Rectal smooth muscle tissue (tissue), 1 donor: Measurements from ENCODE around the gene SEL1L2.
A peak's percentile ranks its signal among the peaks of the same experiment; 100 is the strongest.

Experiments used
- H3K27ac ChIP-seq: one replicate; pipeline ENCODE4 v1.7.0; 2013; ENCODE audit warnings: low read depth, low read length, inconsistent platforms
- H3K27me3 ChIP-seq: one replicate; pipeline ENCODE4 v1.7.0; 2013; ENCODE audit warnings: low read length; ENCODE audit not compliant: control insufficient read depth, insufficient read depth
- H3K36me3 ChIP-seq: one replicate; pipeline ENCODE4 v1.7.0; 2013; ENCODE audit warnings: low read length; ENCODE audit not compliant: control insufficient read depth, insufficient read depth
- H3K4me1 ChIP-seq: one replicate; pipeline ENCODE4 v1.7.0; 2013; ENCODE audit warnings: low read length; ENCODE audit not compliant: control insufficient read depth, insufficient read depth
- H3K4me3 ChIP-seq: one replicate; pipeline ENCODE4 v1.7.0; 2013; ENCODE audit warnings: low read length
- H3K9ac ChIP-seq: one replicate; pipeline ENCODE4 v1.7.0; 2013; ENCODE audit warnings: low read length

SEL1L2 gene

GRCh38 chr20:13877793-13878192 is 112.6 kb downstream of the SEL1L2 start:
- H3K4me1 ChIP-seq, result peaks cover 29% of the 10 kb centered on the region
- no peaks in the 10 kb centered on the region for H3K36me3 ChIP-seq
- H3K27me3 ChIP-seq, result no peaks in the 10 kb centered on the region
- peak overlapping the region; percentile 29 for H3K27ac ChIP-seq
- H3K9ac ChIP-seq, result no peak overlapping the region
- H3K4me3 ChIP-seq, result no peak overlapping the region

- no peaks in the 10 kb centered on the region for H3K27me3 ChIP-seq
- no peak overlapping the region for H3K9ac ChIP-seq
- H3K4me1 ChIP-seq, result peaks cover 29% of the 10 kb centered on the region
- H3K27ac ChIP-seq, result peak overlapping the region; percentile 35
- no peak overlapping the region for H3K4me3 ChIP-seq
- H3K36me3 ChIP-seq, result no peaks in the 10 kb centered on the region
Measured at GRCh38 chr20:13875265-13875811, 115.1 kb downstream of the SEL1L2 start.

- Histone ChIP-seq H3K27me3 (no peaks in the 10 kb centered on the region), H3K4me1 (peaks cover 29% of the 10 kb centered on the region), H3K36me3 (no peaks in the 10 kb centered on the region), H3K4me3 (no peak overlapping the region), H3K9ac (no peak overlapping the region), H3K27ac (peak overlapping the region; percentile 35)
Measured at GRCh38 chr20:13874394-13875157, 115.8 kb downstream of the SEL1L2 start.

- H3K27ac ChIP-seq, result no peak overlapping the region
- H3K27me3 ChIP-seq, result no peaks in the 10 kb centered on the region
- H3K4me3 ChIP-seq, result no peak overlapping the region
- no peak overlapping the region for H3K9ac ChIP-seq
- H3K4me1 ChIP-seq, result peaks cover 31% of the 10 kb centered on the region
- no peaks in the 10 kb centered on the region for H3K36me3 ChIP-seq
Measured at GRCh38 chr20:13873831-13874230, 116.6 kb downstream of the SEL1L2 start.

GRCh38 chr20:13870170-13870748 is 120.2 kb downstream of the SEL1L2 start:
- Histone ChIP-seq H3K9ac (no peak overlapping the region), H3K4me1 (peaks cover 25% of the 10 kb centered on the region), H3K36me3 (no peaks in the 10 kb centered on the region), H3K27me3 (no peaks in the 10 kb centered on the region), H3K27ac (no peak overlapping the region), H3K4me3 (no peak overlapping the region)

- H3K27ac ChIP-seq, result peak overlapping the region; percentile 42
Measured at GRCh38 chr20:13868331-13868730, 122.1 kb downstream of the SEL1L2 start.

GRCh38 chr20:13865791-13866351 is 124.5 kb downstream of the SEL1L2 start:
- Histone ChIP-seq H3K27me3 (no peaks in the 10 kb centered on the region), H3K36me3 (no peaks in the 10 kb centered on the region), H3K4me3 (no peak overlapping the region), H3K4me1 (peaks cover 20% of the 10 kb centered on the region), H3K9ac (no peak overlapping the region), H3K27ac (peak overlapping the region; percentile 71)

More at GRCh38 chr20:13868331-13868730, 122.1 kb downstream of the SEL1L2 start:
- Histone ChIP-seq H3K4me1 (peaks cover 20% of the 10 kb centered on the region), H3K36me3 (no peaks in the 10 kb centered on the region), H3K9ac (no peak overlapping the region), H3K27me3 (no peaks in the 10 kb centered on the region), H3K4me3 (no peak overlapping the region)

- Histone ChIP-seq H3K9ac (no peak overlapping the region), H3K4me1 (peaks cover 20% of the 10 kb centered on the region), H3K27ac (peak overlapping the region; percentile 71), H3K4me3 (no peak overlapping the region), H3K27me3 (no peaks in the 10 kb centered on the region), H3K36me3 (no peaks in the 10 kb centered on the region)
Measured at GRCh38 chr20:13865156-13865555, 125.3 kb downstream of the SEL1L2 start.

GRCh38 chr20:13863244-13863643 is 127.2 kb downstream of the SEL1L2 start:
- no peak overlapping the region for H3K4me3 ChIP-seq
- no peak overlapping the region for H3K9ac ChIP-seq
- no peaks in the 10 kb centered on the region for H3K36me3 ChIP-seq
- no peak overlapping the region for H3K27ac ChIP-seq
- no peaks in the 10 kb centered on the region for H3K27me3 ChIP-seq
- H3K4me1 ChIP-seq, result peaks cover 17% of the 10 kb centered on the region

- Histone ChIP-seq H3K4me3 (no peak overlapping the region), H3K27me3 (no peaks in the 10 kb centered on the region), H3K27ac (no peak overlapping the region), H3K4me1 (peaks cover 17% of the 10 kb centered on the region), H3K36me3 (no peaks in the 10 kb centered on the region), H3K9ac (no peak overlapping the region)
Measured at GRCh38 chr20:13862245-13862644, 128.2 kb downstream of the SEL1L2 start.

- Histone ChIP-seq H3K4me1 (no peaks in the 10 kb centered on the region), H3K27me3 (no peaks in the 10 kb centered on the region), H3K27ac (no peak overlapping the region), H3K36me3 (no peaks in the 10 kb centered on the region), H3K4me3 (no peak overlapping the region), H3K9ac (no peak overlapping the region)
Measured at GRCh38 chr20:13858871-13859270, 131.5 kb downstream of the SEL1L2 start.

- no peak overlapping the region for H3K9ac ChIP-seq
- H3K27me3 ChIP-seq, result no peaks in the 10 kb centered on the region
- H3K4me3 ChIP-seq, result no peak overlapping the region
- H3K36me3 ChIP-seq, result no peaks in the 10 kb centered on the region
- H3K4me1 ChIP-seq, result no peaks in the 10 kb centered on the region
- H3K27ac ChIP-seq, result no peak overlapping the region
Measured at GRCh38 chr20:13858439-13858838, 132.0 kb downstream of the SEL1L2 start.
